HepG2 (cell line): ENCODE measurements around the gene PXDC1. TPM values are rescaled to one million over a fixed set of nuclear protein-coding genes. Genes with fewer than 3 reads are reported as not detected.

ENCODE experiments used
- ATF2 ChIP-seq: sonication (generic); formaldehyde crosslinking; IDR thresholded peaks from 2 replicates; pipeline ENCODE4 v1.4.0; 2020; ENCODE audit warnings: missing genetic modification reagents
- CBFB ChIP-seq: sonication (generic); formaldehyde crosslinking; IDR thresholded peaks from 2 replicates; pipeline ENCODE4 v1.4.0; 2020; ENCODE audit warnings: missing genetic modification reagents
- FOXA1 ChIP-seq, 2 experiments: fragments of 450-650 bp in 1 of 2; sonication (generic) in 1 of 2; formaldehyde crosslinking in 1 of 2; IDR thresholded peaks; 2 replicates each; pipeline versions ENCODE4 v1.4.0 to v1.6.1; 2016 to 2020; ENCODE audit warnings: missing genetic modification reagents in 1 of 2
- FOXO1 ChIP-seq: sonication (generic); formaldehyde crosslinking; IDR thresholded peaks from 2 replicates; pipeline ENCODE4 v1.4.0; 2020; ENCODE audit warnings: missing genetic modification reagents
- HMGA1 ChIP-seq: sonication (generic); formaldehyde crosslinking; conservative IDR thresholded peaks from 2 replicates; pipeline ENCODE4 v1.4.0; 2020; ENCODE audit warnings: missing genetic modification reagents
- HOXA3 ChIP-seq: sonication (generic); formaldehyde crosslinking; IDR thresholded peaks from 2 replicates; pipeline ENCODE4 v1.5.0; 2020; ENCODE audit warnings: missing genetic modification reagents
- JUN ChIP-seq: sonication (generic); formaldehyde crosslinking; IDR thresholded peaks from 2 replicates; pipeline ENCODE4 v1.4.0; 2020; ENCODE audit warnings: mild to moderate bottlenecking, missing genetic modification reagents
- KDM5B ChIP-seq: sonication (generic); formaldehyde crosslinking; IDR thresholded peaks from 2 replicates; pipeline ENCODE4 v1.4.0; 2020; ENCODE audit warnings: missing genetic modification reagents, mild to moderate bottlenecking, borderline replicate concordance
- MAX ChIP-seq: IDR thresholded peaks from 2 replicates; pipeline ENCODE4 v1.6.1; 2012; ENCODE audit warnings: inconsistent platforms
- MNT ChIP-seq: fragments of 450-650 bp; IDR thresholded peaks from 2 replicates; pipeline ENCODE4 v1.6.1; 2016
- NCOR1 ChIP-seq: fragments of 200-600 bp; sonication (generic); IDR thresholded peaks from 2 replicates; pipeline ENCODE4 v1.7.0; 2017; ENCODE audit warnings: antibody characterized with exemption, low read length, borderline replicate concordance
- PAX8 ChIP-seq: sonication (generic); formaldehyde crosslinking; IDR thresholded peaks from 2 replicates; pipeline ENCODE4 v1.8.0; 2022; ENCODE audit warnings: mild to moderate bottlenecking, missing genetic modification reagents, borderline replicate concordance
- RELA ChIP-seq: sonication (generic); formaldehyde crosslinking; IDR thresholded peaks from 2 replicates; pipeline ENCODE4 v1.4.0; 2020; ENCODE audit warnings: missing genetic modification reagents
- TBX3 ChIP-seq: fragments of 450-650 bp; IDR thresholded peaks from 2 replicates; pipeline ENCODE4 v1.6.1; 2017; ENCODE audit warnings: antibody characterized with exemption, mild to moderate bottlenecking, inconsistent platforms, borderline replicate concordance
- ZFP62 ChIP-seq: sonication (generic); formaldehyde crosslinking; IDR thresholded peaks from 2 replicates; pipeline ENCODE4 v1.4.0; 2020; ENCODE audit warnings: missing genetic modification reagents
- ZFYVE20 ChIP-seq: sonication (generic); formaldehyde crosslinking; IDR thresholded peaks from 2 replicates; pipeline ENCODE4 v1.8.0; 2023; ENCODE audit warnings: low read depth, mild to moderate bottlenecking, moderate library complexity, missing genetic modification reagents, borderline replicate concordance
- ZIK1 ChIP-seq: sonication (generic); formaldehyde crosslinking; IDR thresholded peaks from 2 replicates; pipeline ENCODE4 v1.5.0; 2020; ENCODE audit warnings: mild to moderate bottlenecking, low read depth, missing genetic modification reagents, borderline replicate concordance
- ZNF232 ChIP-seq: sonication (generic); formaldehyde crosslinking; IDR thresholded peaks from 2 replicates; pipeline ENCODE4 v1.4.0; 2020; ENCODE audit warnings: missing genetic modification reagents, borderline replicate concordance
- ZNF589 ChIP-seq: sonication (generic); formaldehyde crosslinking; conservative IDR thresholded peaks from 2 replicates; pipeline ENCODE4 v1.8.0; 2022; ENCODE audit warnings: mild to moderate bottlenecking, moderate library complexity, missing genetic modification reagents
- ZNF75D ChIP-seq: sonication (generic); formaldehyde crosslinking; IDR thresholded peaks from 2 replicates; pipeline ENCODE4 v1.8.1; 2023; ENCODE audit warnings: missing genetic modification reagents, mild to moderate bottlenecking, borderline replicate concordance
- ZNF782 ChIP-seq: sonication (generic); formaldehyde crosslinking; IDR thresholded peaks from 2 replicates; pipeline ENCODE4 v1.4.0; 2020; ENCODE audit warnings: missing genetic modification reagents, mild to moderate bottlenecking, borderline replicate concordance
- polyA plus RNA-seq, 8 experiments: library from polyadenylated mRNA; depleted of rRNA in 3 of 8; stranded (reverse) in 7 of 8; unstranded in 1 of 8; fragments of >200 nt; fragmentation: Illumina TruSeq in 4 of 8; extraction: Trizol in 4 of 8; gene quantifications; 2 replicates each; pipeline versions ENCODE4 v1.2.1 to v1.2.3, GENCODE V29; 2011 to 2016; ENCODE audit warnings: low read depth in 4 of 8, missing spikeins in 1 of 8, mixed read lengths in 1 of 8; ENCODE audit not compliant: insufficient read depth in 1 of 8
- total RNA-seq, 5 experiments: library from RNA; depleted of rRNA; stranded (reverse); fragments of >200 nt; fragmentation: Illumina TruSeq; extraction: Trizol; gene quantifications; 2 replicates each; pipeline ENCODE4 v1.2.3, GENCODE V29; 2016; ENCODE audit warnings: low read depth in 1 of 5
- TF ChIP-seq, protein P1 (sequence below): sonication (generic); formaldehyde crosslinking; IDR thresholded peaks from 2 replicates; pipeline ENCODE4 v1.9.0; 2021; ENCODE audit warnings: missing genetic modification reagents, borderline replicate concordance
- TF ChIP-seq, protein P2 (sequence below): IDR thresholded peaks from 2 replicates; pipeline ENCODE4 v1.6.1; 2018; ENCODE audit warnings: missing genetic modification reagents

PXDC1 gene
- total and polyA plus RNA-seq, 2 of the 13 experiments (the other 11 are each of a cell fraction or from before 2014, with no cell fraction given): 32.4 to 34.7 TPM

- TF ChIP-seq, protein P1, sequence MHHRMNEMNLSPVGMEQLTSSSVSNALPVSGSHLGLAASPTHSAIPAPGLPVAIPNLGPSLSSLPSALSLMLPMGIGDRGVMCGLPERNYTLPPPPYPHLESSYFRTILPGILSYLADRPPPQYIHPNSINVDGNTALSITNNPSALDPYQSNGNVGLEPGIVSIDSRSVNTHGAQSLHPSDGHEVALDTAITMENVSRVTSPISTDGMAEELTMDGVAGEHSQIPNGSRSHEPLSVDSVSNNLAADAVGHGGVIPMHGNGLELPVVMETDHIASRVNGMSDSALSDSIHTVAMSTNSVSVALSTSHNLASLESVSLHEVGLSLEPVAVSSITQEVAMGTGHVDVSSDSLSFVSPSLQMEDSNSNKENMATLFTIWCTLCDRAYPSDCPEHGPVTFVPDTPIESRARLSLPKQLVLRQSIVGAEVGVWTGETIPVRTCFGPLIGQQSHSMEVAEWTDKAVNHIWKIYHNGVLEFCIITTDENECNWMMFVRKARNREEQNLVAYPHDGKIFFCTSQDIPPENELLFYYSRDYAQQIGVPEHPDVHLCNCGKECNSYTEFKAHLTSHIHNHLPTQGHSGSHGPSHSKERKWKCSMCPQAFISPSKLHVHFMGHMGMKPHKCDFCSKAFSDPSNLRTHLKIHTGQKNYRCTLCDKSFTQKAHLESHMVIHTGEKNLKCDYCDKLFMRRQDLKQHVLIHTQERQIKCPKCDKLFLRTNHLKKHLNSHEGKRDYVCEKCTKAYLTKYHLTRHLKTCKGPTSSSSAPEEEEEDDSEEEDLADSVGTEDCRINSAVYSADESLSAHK (CRISPR knock-in tag): no peak
- no peak for TF ChIP-seq RELA (CRISPR knock-in tag)
- no peak for TF ChIP-seq ZFP62 (CRISPR knock-in tag)
- TF ChIP-seq CBFB: no peak
- no peak for TF ChIP-seq ZFYVE20 (CRISPR knock-in tag)
- peak; percentile 58; the same call in 1 of the 2 replicates for TF ChIP-seq HOXA3 (CRISPR knock-in tag)
- TF ChIP-seq FOXO1: peak; percentile 59; the same call in 1 of the 2 replicates
- no peak for TF ChIP-seq HMGA1 (CRISPR knock-in tag)
- no peak for TF ChIP-seq ZIK1 (CRISPR knock-in tag)
- no peak for TF ChIP-seq KDM5B (CRISPR knock-in tag)
- no peak for TF ChIP-seq FOXA1 (IDR thresholded peaks at IDR 0.05)
- peak; percentile 58 for TF ChIP-seq FOXA1 (CRISPR knock-in tag; IDR thresholded peaks at IDR 0.05)
- 0 out of 2 replicates have a peak, but pooled peaks have one; percentile 12 for TF ChIP-seq MNT
- TF ChIP-seq, protein P2, sequence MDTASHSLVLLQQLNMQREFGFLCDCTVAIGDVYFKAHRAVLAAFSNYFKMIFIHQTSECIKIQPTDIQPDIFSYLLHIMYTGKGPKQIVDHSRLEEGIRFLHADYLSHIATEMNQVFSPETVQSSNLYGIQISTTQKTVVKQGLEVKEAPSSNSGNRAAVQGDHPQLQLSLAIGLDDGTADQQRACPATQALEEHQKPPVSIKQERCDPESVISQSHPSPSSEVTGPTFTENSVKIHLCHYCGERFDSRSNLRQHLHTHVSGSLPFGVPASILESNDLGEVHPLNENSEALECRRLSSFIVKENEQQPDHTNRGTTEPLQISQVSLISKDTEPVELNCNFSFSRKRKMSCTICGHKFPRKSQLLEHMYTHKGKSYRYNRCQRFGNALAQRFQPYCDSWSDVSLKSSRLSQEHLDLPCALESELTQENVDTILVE (CRISPR knock-in tag): peak; percentile 70; the same call in 1 of the 2 replicates
- no peak for TF ChIP-seq ZNF589 (CRISPR knock-in tag)
- no peak for TF ChIP-seq JUN (CRISPR knock-in tag)
- no peak for TF ChIP-seq PAX8 (CRISPR knock-in tag)
- peak; percentile 3; the same call in 1 of the 2 replicates for TF ChIP-seq ATF2 (CRISPR knock-in tag)
- peak; percentile 77; the same call in 1 of the 2 replicates for TF ChIP-seq ZNF782
- no peak for TF ChIP-seq ZNF75D (CRISPR knock-in tag)
- no peak for TF ChIP-seq TBX3
- TF ChIP-seq ZNF232: no peak
- TF ChIP-seq NCOR1: no peak
- peak; percentile 78 for TF ChIP-seq MAX
Measured at GRCh38 chr6:3748208-3749066, 3.1 kb downstream of the PXDC1 start (continued).
